HEK293T (cell line): ENCODE measurements around the gene IFIT1.

Experiments
- CTCF ChIA-PET: fragments of 350-600 bp; formaldehyde crosslinking; extraction: SDS; loops from one replicate; lab custom pipeline; 2021; ENCODE audit warnings: antibody characterized with exemption, inconsistent platforms; lab: Yijun Ruan, JAX
- POLR2A ChIA-PET: fragments of 350-600 bp; formaldehyde crosslinking; extraction: SDS; loops from one replicate; lab custom pipeline; 2020; ENCODE audit warnings: antibody characterized with exemption, inconsistent platforms; lab: Yijun Ruan, JAX
- DNase-seq: peaks from one replicate; pipeline ENCODE4 v3.0.0; 2012; ENCODE audit warnings: mixed read lengths; ENCODE audit errors: extremely low spot score
- ARNT ChIP-seq: fragments of 450-650 bp; IDR thresholded peaks from 2 replicates; pipeline ENCODE4 v1.6.1; 2017; ENCODE audit warnings: mild to moderate bottlenecking
- BHLHE40 ChIP-seq: fragments of 450-650 bp; IDR thresholded peaks from 2 replicates; pipeline ENCODE4 v1.6.1; 2016; ENCODE audit warnings: mild to moderate bottlenecking, moderate library complexity, borderline replicate concordance
- CTBP1 ChIP-seq: fragments of 450-650 bp; IDR thresholded peaks from 2 replicates; pipeline ENCODE4 v1.6.1; 2016; ENCODE audit warnings: borderline replicate concordance
- ELF4 ChIP-seq: fragments of 450-650 bp; IDR thresholded peaks from 2 replicates; pipeline ENCODE4 v1.6.1; 2017; ENCODE audit warnings: antibody characterized with exemption
- FOXA1 ChIP-seq: fragments of 450-650 bp; IDR thresholded peaks from 2 replicates; pipeline ENCODE4 v1.6.1; 2016; ENCODE audit warnings: mild to moderate bottlenecking
- FOXK2 ChIP-seq: fragments of 450-650 bp; IDR thresholded peaks from 2 replicates; pipeline ENCODE4 v1.6.1; 2016; ENCODE audit warnings: mild to moderate bottlenecking
- FOXM1 ChIP-seq: fragments of 450-650 bp; IDR thresholded peaks from 2 replicates; pipeline ENCODE4 v1.6.1; 2017; ENCODE audit warnings: mild to moderate bottlenecking, borderline replicate concordance
- HDGF ChIP-seq: fragments of 450-650 bp; IDR thresholded peaks from 2 replicates; pipeline ENCODE4 v1.6.1; 2017; ENCODE audit warnings: antibody characterized with exemption, borderline replicate concordance
- L3MBTL2 ChIP-seq: fragments of 450-650 bp; conservative IDR thresholded peaks from 2 replicates; pipeline ENCODE4 v1.6.1; 2016; ENCODE audit warnings: mild to moderate bottlenecking
- LEF1 ChIP-seq: fragments of 450-650 bp; IDR thresholded peaks from 2 replicates; pipeline ENCODE4 v1.6.1; 2017; ENCODE audit warnings: mild to moderate bottlenecking, borderline replicate concordance
- NFRKB ChIP-seq: fragments of 450-650 bp; IDR thresholded peaks from 2 replicates; pipeline ENCODE4 v1.6.1; 2016; ENCODE audit warnings: mild to moderate bottlenecking, moderate library complexity
- PKNOX1 ChIP-seq: fragments of 450-650 bp; IDR thresholded peaks from 2 replicates; pipeline ENCODE4 v1.6.1; 2016
- SP1 ChIP-seq: fragments of 450-650 bp; IDR thresholded peaks from 2 replicates; pipeline ENCODE4 v1.6.1; 2017
- SUZ12 ChIP-seq: fragments of 450-650 bp; IDR thresholded peaks from 2 replicates; pipeline ENCODE4 v1.6.1; 2016; ENCODE audit warnings: mild to moderate bottlenecking
- TARDBP ChIP-seq: fragments of 450-650 bp; IDR thresholded peaks from 2 replicates; pipeline ENCODE4 v1.6.1; 2016
- ZNF384 ChIP-seq: fragments of 450-650 bp; IDR thresholded peaks from 2 replicates; pipeline ENCODE4 v1.6.1; 2016

Gene IFIT1

GRCh38 chr10:89352802-89353201 lies 39.6 kb upstream of the IFIT1 start:
- CTCF ChIA-PET: no interaction called here
- POLR2A ChIA-PET: no interaction called here

GRCh38 chr10:89355394-89355931 lies 37.0 kb upstream of the IFIT1 start:
- no peak for DNase-seq
- CTCF ChIA-PET: no interaction called here
- POLR2A ChIA-PET: no interaction called here
- TF ChIP-seq LEF1: no peak
- no peak for TF ChIP-seq HDGF
- no peak for TF ChIP-seq TARDBP
- no peak for TF ChIP-seq L3MBTL2
- TF ChIP-seq CTBP1: no peak
- no peak for TF ChIP-seq ELF4
- no peak for TF ChIP-seq SUZ12
- no peak for TF ChIP-seq ARNT
- TF ChIP-seq ZNF384: no peak
- no peak for TF ChIP-seq FOXK2

More at GRCh38 chr10:89352802-89353201, 39.6 kb upstream of the IFIT1 start:
- DNase-seq: no peak
- TF ChIP-seq L3MBTL2: no peak

GRCh38 chr10:89357096-89357495 lies 35.3 kb upstream of the IFIT1 start:
- CTCF ChIA-PET: interaction anchor here (1.3 kb wide), 1 partner anchor 12 kb away, joined by 4 read pairs; no protein-coding TSS in a partner anchor
- DNase-seq: no peak
- no peak for TF ChIP-seq L3MBTL2
- TF ChIP-seq ZNF384: no peak
- TF ChIP-seq NFRKB: no peak
- no peak for TF ChIP-seq CTBP1
- no peak for TF ChIP-seq ELF4
- POLR2A ChIA-PET: no interaction called here

GRCh38 chr10:89357975-89358374 lies 34.4 kb upstream of the IFIT1 start:
- ChIA-PET CTCF (no interaction called here), POLR2A (no interaction called here)
- TF ChIP-seq FOXM1 (no peak), ELF4 (no peak), CTBP1 (no peak), LEF1 (no peak), FOXA1 (no peak), SP1 (no peak), ARNT (no peak), SUZ12 (no peak), L3MBTL2 (no peak), TARDBP (no peak)
- no peak for DNase-seq

GRCh38 chr10:89360157-89360556 lies 32.3 kb upstream of the IFIT1 start:
- no peak for TF ChIP-seq SP1
- TF ChIP-seq ELF4: no peak
- TF ChIP-seq CTBP1: no peak
- TF ChIP-seq NFRKB: no peak
- no peak for TF ChIP-seq LEF1
- TF ChIP-seq PKNOX1: no peak
- TF ChIP-seq L3MBTL2: no peak
- TF ChIP-seq ARNT: no peak
- no peak for TF ChIP-seq FOXK2
- TF ChIP-seq TARDBP: no peak
- TF ChIP-seq ZNF384: no peak
- ChIA-PET CTCF (no interaction called here), POLR2A (no interaction called here)
- DNase-seq: no peak

GRCh38 chr10:89362929-89363328 lies 29.5 kb upstream of the IFIT1 start:
- no peak for TF ChIP-seq FOXA1
- TF ChIP-seq L3MBTL2: no peak
- TF ChIP-seq ELF4: no peak
- no peak for TF ChIP-seq ZNF384
- ChIA-PET CTCF (no interaction called here), POLR2A (no interaction called here)
- DNase-seq: no peak

GRCh38 chr10:89363729-89364442 lies 28.5 kb upstream of the IFIT1 start:
- no peak for TF ChIP-seq ZNF384
- no peak for TF ChIP-seq LEF1
- no peak for TF ChIP-seq L3MBTL2
- no peak for TF ChIP-seq SUZ12
- no peak for TF ChIP-seq FOXA1
- no peak for TF ChIP-seq HDGF
- TF ChIP-seq NFRKB: no peak
- TF ChIP-seq BHLHE40: no peak
- TF ChIP-seq CTBP1: no peak
- TF ChIP-seq FOXM1: no peak
- TF ChIP-seq PKNOX1: no peak
- no peak for TF ChIP-seq ELF4
- no peak for TF ChIP-seq SP1
- no peak for TF ChIP-seq TARDBP
- no peak for TF ChIP-seq FOXK2
- no peak for TF ChIP-seq ARNT
- ChIA-PET POLR2A (no interaction called here), CTCF (no interaction called here)
- DNase-seq: no peak
